Liver (tissue), 9 donors: Measurements from ENCODE around the gene NPIPB9. TPM values are rescaled to one million over a fixed set of nuclear protein-coding genes. Genes with fewer than 3 reads are reported as not detected.
"Not testable (repeated sequence)": the region's sequence is repeated elsewhere in the genome, so short reads cannot be mapped to it uniquely, and the experiment has no call there.

Source experiments
- DNase-seq: peaks from one replicate; pipeline ENCODE4 v3.0.0-alpha.2; 2017; ENCODE audit warnings: low spot score
- H3K27ac ChIP-seq, 2 donors: one replicate each; pipeline ENCODE4 v1.7.0; 2013; ENCODE audit warnings: inconsistent platforms in 2 of 2, low read length in 2 of 2, control low read depth in 1 of 2, low read depth in 1 of 2, mild to moderate bottlenecking in 1 of 2
- H3K27me3 ChIP-seq, 4 donors: one replicate each; pipeline versions ENCODE4 v1.6.1 to v1.7.0; 2013; ENCODE audit warnings: low read length in 3 of 4, inconsistent platforms in 1 of 4, mild to moderate bottlenecking in 1 of 4, moderate library complexity in 1 of 4; ENCODE audit not compliant: control insufficient read depth in 4 of 4, insufficient read depth in 4 of 4
- H3K36me3 ChIP-seq, 4 donors: one replicate each; pipeline versions ENCODE4 v1.6.1 to v1.7.0; 2013; ENCODE audit warnings: low read length in 3 of 4, mild to moderate bottlenecking in 3 of 4, low read depth in 1 of 4, moderate library complexity in 1 of 4; ENCODE audit not compliant: control insufficient read depth in 4 of 4, insufficient read depth in 3 of 4
- H3K4me1 ChIP-seq, 4 donors: one replicate each; pipeline versions ENCODE4 v1.6.1 to v1.7.0; 2013; ENCODE audit warnings: low read length in 3 of 4, mild to moderate bottlenecking in 3 of 4, moderate library complexity in 1 of 4; ENCODE audit not compliant: control insufficient read depth in 4 of 4, insufficient read depth in 4 of 4
- H3K4me3 ChIP-seq, 3 donors: one replicate each; pipeline versions ENCODE4 v1.6.1 to v1.7.0; 2013; ENCODE audit warnings: low read length in 3 of 3, control low read depth in 1 of 3, low read depth in 1 of 3, mild to moderate bottlenecking in 1 of 3
- H3K9ac ChIP-seq, 2 donors: one replicate each; pipeline ENCODE4 v1.7.0; 2013; ENCODE audit warnings: low read length in 2 of 2, mild to moderate bottlenecking in 2 of 2, moderate library complexity in 2 of 2, control low read depth in 1 of 2, low read depth in 1 of 2
- H3K9me3 ChIP-seq, 4 donors: one replicate each; pipeline versions ENCODE4 v1.6.1 to v1.7.0; 2013; ENCODE audit warnings: low read length in 3 of 4; ENCODE audit not compliant: control insufficient read depth in 4 of 4
- HNF4A ChIP-seq, 2 donors: conservative IDR thresholded peaks; 2 replicates each; pipeline ENCODE4 v1.6.1; 2016; ENCODE audit warnings: antibody characterized with exemption in 2 of 2, mild to moderate bottlenecking in 2 of 2
- RAD21 ChIP-seq, 2 donors: IDR thresholded peaks; 2 replicates each; pipeline ENCODE4 v1.6.1; 2016; ENCODE audit warnings: antibody characterized with exemption in 2 of 2, mild to moderate bottlenecking in 2 of 2
- REST ChIP-seq: IDR thresholded peaks from 2 replicates; pipeline ENCODE4 v1.6.1; 2016; ENCODE audit warnings: antibody characterized with exemption, mild to moderate bottlenecking
- RXRA ChIP-seq, 2 donors: IDR thresholded peaks; 2 replicates each; pipeline ENCODE4 v1.6.1; 2017 to 2018; ENCODE audit warnings: antibody characterized with exemption in 2 of 2, mild to moderate bottlenecking in 1 of 2
- SP1 ChIP-seq: IDR thresholded peaks from 2 replicates; pipeline ENCODE4 v1.6.1; 2018; ENCODE audit warnings: antibody characterized with exemption, mild to moderate bottlenecking
- WGBS: extraction: QIAGEN DNeasy Blood & Tissue Kit; methylation state at CpG from one replicate; pipeline ENCODE4 v1.1.7; 2013; 5-methylcytosine and 5-hydroxymethylcytosine counted together
- polyA plus RNA-seq, 2 donors: library from polyadenylated mRNA; stranded (reverse) in 1 of 2; unstranded in 1 of 2; fragments of 200-250 nt in 1 of 2; fragments of >200 nt in 1 of 2; fragmentation: Nextera tagmentation in 1 of 2; extraction: Ambion mirVana in 1 of 2; gene quantifications; one replicate each; pipeline versions ENCODE4 v1.2.1 to v1.2.3, GENCODE V29; 2013 to 2015
- total RNA-seq, 2 donors: library from RNA; depleted of rRNA; stranded (reverse); fragments of >200 nt; gene quantifications; one replicate each; pipeline ENCODE4 v1.2.3, GENCODE V29; 2014
- TF ChIP-seq, protein P1 (sequence below): fragments of 150-350 bp; IDR thresholded peaks from 2 replicates; pipeline ENCODE4 v1.5.1; 2017; ENCODE audit warnings: improper control_type of control experiment, low read depth, low read length; ENCODE audit not compliant: missing input control
- TF ChIP-seq, protein P2 (sequence below): IDR thresholded peaks from 2 replicates; pipeline ENCODE4 v1.6.1; 2016; ENCODE audit warnings: antibody characterized with exemption
- donor health status: healthy.
- donor health status: healthy.
- donor health status: healthy.
- donor health status: healthy.
- donor health status: healthy.

The NPIPB9 gene
- total and polyA plus RNA-seq, 4 donors, result 0.06 to 7.0 (median 0.91) TPM

GRCh38 chr16:28802235-28803019 lies 50.8 kb downstream of the NPIPB9 start:
- H3K27ac ChIP-seq, H3K9me3 ChIP-seq, H3K27me3 ChIP-seq, H3K4me1 ChIP-seq, H3K9ac ChIP-seq, H3K36me3 ChIP-seq, H3K4me3 ChIP-seq, DNase-seq: not testable (repeated sequence)
- WGBS, result 43% methylated on average over 8 of the region's 13 CpGs
- TF ChIP-seq, protein P1, sequence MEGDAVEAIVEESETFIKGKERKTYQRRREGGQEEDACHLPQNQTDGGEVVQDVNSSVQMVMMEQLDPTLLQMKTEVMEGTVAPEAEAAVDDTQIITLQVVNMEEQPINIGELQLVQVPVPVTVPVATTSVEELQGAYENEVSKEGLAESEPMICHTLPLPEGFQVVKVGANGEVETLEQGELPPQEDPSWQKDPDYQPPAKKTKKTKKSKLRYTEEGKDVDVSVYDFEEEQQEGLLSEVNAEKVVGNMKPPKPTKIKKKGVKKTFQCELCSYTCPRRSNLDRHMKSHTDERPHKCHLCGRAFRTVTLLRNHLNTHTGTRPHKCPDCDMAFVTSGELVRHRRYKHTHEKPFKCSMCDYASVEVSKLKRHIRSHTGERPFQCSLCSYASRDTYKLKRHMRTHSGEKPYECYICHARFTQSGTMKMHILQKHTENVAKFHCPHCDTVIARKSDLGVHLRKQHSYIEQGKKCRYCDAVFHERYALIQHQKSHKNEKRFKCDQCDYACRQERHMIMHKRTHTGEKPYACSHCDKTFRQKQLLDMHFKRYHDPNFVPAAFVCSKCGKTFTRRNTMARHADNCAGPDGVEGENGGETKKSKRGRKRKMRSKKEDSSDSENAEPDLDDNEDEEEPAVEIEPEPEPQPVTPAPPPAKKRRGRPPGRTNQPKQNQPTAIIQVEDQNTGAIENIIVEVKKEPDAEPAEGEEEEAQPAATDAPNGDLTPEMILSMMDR, result peak; percentile 41
- peak; percentile 64 to 70 for TF ChIP-seq RAD21 (IDR thresholded peaks at IDR 0.05)

DNA sequence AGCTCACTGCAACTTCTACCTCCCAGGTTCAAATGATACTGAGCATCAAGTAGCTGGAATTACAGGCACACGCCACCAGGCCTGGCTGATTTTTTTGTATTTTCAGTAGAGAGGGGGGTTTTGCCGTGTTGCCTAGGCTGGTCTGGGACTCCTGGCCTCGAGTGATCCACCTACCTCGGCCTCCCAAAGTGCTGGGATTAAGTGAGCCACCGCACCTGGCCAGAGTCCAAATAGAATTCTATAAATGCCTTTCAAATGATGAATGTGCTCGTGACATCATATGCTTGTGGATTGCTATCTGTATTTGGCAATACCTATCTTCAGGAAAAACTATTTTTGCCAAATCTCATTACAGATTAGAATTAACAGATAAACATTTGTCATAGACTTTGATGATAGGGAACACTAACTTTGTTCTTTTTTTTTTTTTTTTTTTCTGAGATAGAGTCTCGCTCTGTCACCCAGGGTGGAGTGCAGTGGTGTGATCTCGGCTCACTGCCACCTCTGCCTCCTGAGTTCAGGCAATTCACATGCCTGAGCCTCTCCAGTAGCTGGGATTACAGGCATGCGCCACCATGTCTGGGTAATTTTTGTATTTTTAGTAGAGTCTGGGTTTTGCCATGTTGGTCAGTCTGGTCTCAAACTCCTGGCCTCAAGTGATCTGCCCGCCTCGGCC lies 56.0 kb downstream of the NPIPB9 start:
- not testable (repeated sequence) for DNase-seq, H3K9ac ChIP-seq, H3K4me1 ChIP-seq, H3K27ac ChIP-seq, H3K27me3 ChIP-seq, H3K9me3 ChIP-seq, H3K4me3 ChIP-seq, H3K36me3 ChIP-seq
- no CpG with 5 or more reads among the region's 11 CpGs for WGBS

DNA sequence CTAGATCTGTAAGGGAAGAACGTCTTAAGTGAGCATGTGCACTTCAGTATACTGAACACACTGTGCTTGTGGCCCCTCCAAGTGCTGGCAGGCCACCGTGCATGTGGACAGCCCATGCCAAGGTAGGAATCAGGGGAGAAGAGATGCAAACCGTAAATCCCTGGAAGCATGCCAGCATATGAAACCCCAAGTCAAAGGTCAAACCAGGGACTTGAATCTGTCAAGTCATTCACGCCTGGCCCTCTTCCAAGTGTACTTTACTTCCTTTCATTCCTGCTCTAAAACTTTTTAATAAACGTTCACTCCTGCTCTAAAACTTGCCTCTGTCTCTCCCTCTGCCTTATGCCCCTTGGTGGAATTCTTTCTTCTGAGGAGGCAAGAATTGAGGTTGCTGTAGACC lies 68.4 kb downstream of the NPIPB9 start:
- Histone ChIP-seq H3K36me3 (no peaks in the 10 kb centered on the region), H3K9me3 (no peaks in the 10 kb centered on the region), H3K9ac (no peak overlapping the region), H3K4me3 (no peak overlapping the region), H3K27me3 (no peaks in the 10 kb centered on the region), H3K27ac (peak overlapping the region; percentile 30 to 46), H3K4me1 (peaks cover 9 to 37% (median 25%) of the 10 kb centered on the region in 4 donors)
- peak; percentile 35 for TF ChIP-seq SP1
- no peak for TF ChIP-seq REST
- TF ChIP-seq, protein P2, sequence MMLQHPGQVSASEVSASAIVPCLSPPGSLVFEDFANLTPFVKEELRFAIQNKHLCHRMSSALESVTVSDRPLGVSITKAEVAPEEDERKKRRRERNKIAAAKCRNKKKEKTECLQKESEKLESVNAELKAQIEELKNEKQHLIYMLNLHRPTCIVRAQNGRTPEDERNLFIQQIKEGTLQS, result no peak
- peak; percentile 22 to 41 for TF ChIP-seq RXRA (IDR thresholded peaks at IDR 0.05)
- TF ChIP-seq HNF4A (conservative IDR thresholded peaks at IDR 0.05), result peak; percentile 36 to 38
- 39% methylated on average over 5 of the region's 5 CpGs for WGBS
- DNase-seq, result peak; percentile 49
